ENCODE data around the gene SYT8.

DNA sequence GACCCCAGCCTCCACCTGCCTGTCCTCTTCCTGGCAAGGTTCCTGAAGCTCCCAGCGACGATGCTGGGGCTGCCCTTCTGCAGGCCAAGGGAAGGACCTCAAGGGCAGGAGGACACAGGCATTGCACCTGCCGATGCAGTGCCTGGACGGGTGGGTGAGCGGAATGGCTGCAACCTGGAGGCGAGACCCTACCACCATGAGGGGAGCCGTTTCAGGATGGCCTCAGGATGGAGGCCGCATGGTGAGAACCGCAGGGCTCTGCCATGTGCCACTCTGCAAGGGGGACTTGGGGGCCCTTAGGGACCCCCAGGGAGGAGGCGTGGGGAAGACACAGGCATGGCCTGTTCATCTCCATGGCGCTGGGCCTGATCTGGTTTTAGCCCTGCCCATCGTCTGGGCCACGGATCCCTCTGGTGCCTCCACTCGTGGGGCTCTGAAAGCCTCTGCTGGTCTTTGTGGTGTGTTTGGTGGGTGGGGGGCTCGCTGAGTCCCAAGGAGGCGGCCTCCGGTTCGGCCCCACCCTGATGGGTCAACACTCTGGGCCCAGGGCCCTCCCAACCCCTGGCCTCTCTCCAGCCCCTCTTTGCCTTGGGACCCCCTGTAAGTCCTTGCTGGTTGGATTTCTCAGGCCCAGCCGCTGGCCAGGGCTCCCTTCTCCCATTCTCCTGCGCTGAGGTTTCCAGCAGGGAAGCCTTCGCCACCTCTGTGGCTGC is 16.8 kb downstream of the SYT8 start:
- TF ChIP-seq, protein P1, sequence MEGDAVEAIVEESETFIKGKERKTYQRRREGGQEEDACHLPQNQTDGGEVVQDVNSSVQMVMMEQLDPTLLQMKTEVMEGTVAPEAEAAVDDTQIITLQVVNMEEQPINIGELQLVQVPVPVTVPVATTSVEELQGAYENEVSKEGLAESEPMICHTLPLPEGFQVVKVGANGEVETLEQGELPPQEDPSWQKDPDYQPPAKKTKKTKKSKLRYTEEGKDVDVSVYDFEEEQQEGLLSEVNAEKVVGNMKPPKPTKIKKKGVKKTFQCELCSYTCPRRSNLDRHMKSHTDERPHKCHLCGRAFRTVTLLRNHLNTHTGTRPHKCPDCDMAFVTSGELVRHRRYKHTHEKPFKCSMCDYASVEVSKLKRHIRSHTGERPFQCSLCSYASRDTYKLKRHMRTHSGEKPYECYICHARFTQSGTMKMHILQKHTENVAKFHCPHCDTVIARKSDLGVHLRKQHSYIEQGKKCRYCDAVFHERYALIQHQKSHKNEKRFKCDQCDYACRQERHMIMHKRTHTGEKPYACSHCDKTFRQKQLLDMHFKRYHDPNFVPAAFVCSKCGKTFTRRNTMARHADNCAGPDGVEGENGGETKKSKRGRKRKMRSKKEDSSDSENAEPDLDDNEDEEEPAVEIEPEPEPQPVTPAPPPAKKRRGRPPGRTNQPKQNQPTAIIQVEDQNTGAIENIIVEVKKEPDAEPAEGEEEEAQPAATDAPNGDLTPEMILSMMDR (IDR thresholded peaks at IDR 0.05), result no peak
- TF ChIP-seq POLR2A (IDR thresholded peaks at IDR 0.05), result no peak
